NCI-H526 treated with DMSO at 0.1 percent for 48 hours (cell line): ENCODE results near the gene CD244.

Experiments
- DNase-seq: peaks from one replicate; lab custom pipeline; 2025; lab: John Stamatoyannopoulos, UW

Gene CD244

DNA sequence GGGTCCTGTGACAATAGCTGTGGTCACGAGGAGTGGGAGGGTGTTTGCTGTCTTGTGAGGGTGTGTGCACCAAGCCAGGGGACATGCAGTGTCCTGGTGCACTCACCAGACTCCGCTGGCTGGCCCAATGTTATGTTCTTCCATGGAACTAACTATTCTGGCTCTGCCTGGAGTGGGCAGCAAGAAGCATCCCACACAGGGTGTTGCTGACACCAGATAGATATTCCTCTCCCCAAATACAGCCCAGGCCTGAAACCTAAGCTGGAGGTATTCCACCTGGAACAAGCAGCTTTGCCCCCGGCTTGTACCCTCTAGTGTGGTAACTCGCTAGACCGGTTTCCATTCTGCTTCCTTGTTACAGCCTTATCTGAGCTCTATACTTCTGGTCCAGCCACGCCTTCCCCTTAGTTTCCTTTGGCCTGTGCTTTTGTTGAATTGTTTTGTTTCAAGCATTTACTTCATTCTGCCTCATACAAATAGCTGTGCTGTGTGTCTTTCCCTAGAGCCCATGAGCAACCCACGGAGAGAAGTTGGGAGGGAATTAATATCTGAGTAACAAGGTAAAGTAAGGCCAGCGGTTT is 81.4 kb downstream of the CD244 start:
- DNase-seq: peak; percentile 84

DNA sequence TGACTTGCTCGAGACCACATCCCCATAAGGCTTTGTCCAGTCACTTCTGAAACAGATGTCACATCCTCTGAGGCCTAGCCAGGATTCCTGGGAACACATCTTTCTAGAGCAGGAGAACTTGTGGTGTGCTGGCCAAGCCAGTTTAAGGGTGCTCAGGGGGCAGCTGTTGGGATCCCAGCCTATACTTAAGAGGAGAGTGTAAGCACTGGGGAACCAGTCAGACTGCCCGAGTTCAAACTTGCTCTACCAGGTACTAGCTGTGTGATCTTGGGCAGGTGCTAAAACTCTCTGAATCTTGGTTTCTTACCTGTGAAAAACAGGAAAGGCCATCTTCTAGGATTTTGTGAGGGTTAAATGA is 82.3 kb downstream of the CD244 start:
- DNase-seq: no peak
